Psoas muscle (tissue), 8 donors: ENCODE measurements around the gene NEURL1. TPM values are rescaled to one million over a fixed set of nuclear protein-coding genes. Genes with fewer than 3 reads are reported as not detected.

Experiments used
- ATAC-seq, 4 donors: fragments of 200-7000 bp; cut with Tn5 transposase; one replicate each; pipeline ENCODE4 v1.9.1; 2020; ENCODE audit warnings: moderate library complexity in 3 of 4, mild to moderate bottlenecking in 2 of 4
- DNase-seq, 2 donors: peaks; one replicate each; pipeline ENCODE4 v3.0.0-alpha.2; 2020
- H3K27ac ChIP-seq: fragments of 200-600 bp; one replicate; pipeline ENCODE4 v1.8.0; 2022
- H3K27me3 ChIP-seq, 3 donors: fragments of 200-600 bp in 1 of 3; one replicate each; pipeline versions ENCODE4 v1.6.1 to v1.8.0; 2013 to 2022; ENCODE audit warnings: low read length in 2 of 3, mild to moderate bottlenecking in 2 of 3, moderate library complexity in 1 of 3; ENCODE audit not compliant: insufficient read depth in 3 of 3
- H3K36me3 ChIP-seq, 2 donors: fragments of 200-600 bp in 1 of 2; one replicate each; pipeline versions ENCODE4 v1.6.1 to v1.8.0; 2013 to 2022; ENCODE audit warnings: low read depth in 1 of 2, mild to moderate bottlenecking in 1 of 2, moderate library complexity in 1 of 2; ENCODE audit not compliant: insufficient read depth in 1 of 2
- H3K4me1 ChIP-seq: fragments of 200-600 bp; one replicate; pipeline ENCODE4 v1.8.0; 2022
- H3K4me3 ChIP-seq: fragments of 200-600 bp; one replicate; pipeline ENCODE4 v1.8.0; 2022; ENCODE audit warnings: mild to moderate bottlenecking
- H3K9me3 ChIP-seq: fragments of 200-600 bp; one replicate; pipeline ENCODE4 v1.8.0; 2022
- WGBS, 3 donors: extraction: QIAGEN DNeasy Blood & Tissue Kit; methylation state at CpG; one replicate each; pipeline versions ENCODE4 v1.1.6 to v1.1.7; 2013; 5-methylcytosine and 5-hydroxymethylcytosine counted together
- intact Hi-C, 2 donors: fragments of 100-400 bp; cut with DNase I; formaldehyde crosslinking; loops; one replicate each; pipeline versions ENCODE4 v1.11.0 to v1.14.2; 2022
- polyA plus RNA-seq, 3 donors: library from polyadenylated mRNA; stranded (reverse); fragments of 200-250 nt; gene quantifications; one replicate each; pipeline ENCODE4 v1.2.3, GENCODE V29; 2013
- total RNA-seq, 4 donors: library from RNA; stranded (reverse); fragmentation: NEBNext Ultra II Directional in 2 of 4; extraction: Animal tissue kit (Norgen Biotek cat#: 25700) in 2 of 4; gene quantifications; one replicate each; pipeline versions ENCODE4 v1.2.1 to v1.2.4, GENCODE V29; 2021 to 2023
- TF ChIP-seq, protein P1 (sequence below): fragments of 200-600 bp; IDR thresholded peaks from one replicate; pipeline ENCODE4 v1.8.0; 2022; ENCODE audit warnings: antibody characterized with exemption
- donor health status: healthy with polysubstance abuse.
- donor health status: DM: no; HTN: no; CAD: no; lungs with moderate emphysema.
- donor health status: Bipolar disorder and iron deficiency.
- donor health status: healthy.
- donor health status: DM: yes; HTN: yes; CAD: no.
- donor health status: DM: no; HTN: no; CAD: no.
- donor health status: DM: no; HTN: no; CAD: no.
- donor health status: DM: yes; HTN: yes; CAD: no.

Gene NEURL1
- total and polyA plus RNA-seq, 7 donors = 10.9 to 103 (median 66.6) TPM

DNA sequence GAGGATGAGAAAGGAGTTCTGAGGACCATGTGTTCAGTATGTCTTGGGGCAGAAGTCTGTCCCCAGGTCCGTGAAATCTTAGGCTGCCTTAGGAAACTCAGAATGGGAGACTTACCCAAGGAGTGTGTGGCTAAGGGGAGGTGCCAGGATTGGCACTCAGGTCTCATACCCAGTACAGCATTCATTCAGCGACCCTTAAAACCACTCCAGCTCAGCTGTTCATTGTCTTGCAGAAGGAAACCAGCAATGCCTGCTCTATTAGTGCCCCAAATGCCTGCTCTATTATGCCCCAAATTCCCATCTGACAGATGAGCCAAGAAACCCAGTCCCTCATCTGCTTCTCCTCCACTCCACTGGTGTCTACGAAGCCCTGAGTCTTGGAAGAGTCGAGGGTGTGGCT, 147.8 kb downstream of the NEURL1 start:
- Histone ChIP-seq H3K4me1 (peaks cover 79% of the 10 kb centered on the region), H3K9me3 (no peaks in the 10 kb centered on the region), H3K36me3 (peaks cover 0 to 2% of the 10 kb centered on the region in 2 donors), H3K27ac (peak overlapping the region; percentile 62), H3K27me3 (no peaks in the 10 kb centered on the region), H3K4me3 (no peak overlapping the region)
- intact Hi-C loops = no loop called here
- peak in 1 of 4 donors; percentile 1 for ATAC-seq
- TF ChIP-seq, protein P1, sequence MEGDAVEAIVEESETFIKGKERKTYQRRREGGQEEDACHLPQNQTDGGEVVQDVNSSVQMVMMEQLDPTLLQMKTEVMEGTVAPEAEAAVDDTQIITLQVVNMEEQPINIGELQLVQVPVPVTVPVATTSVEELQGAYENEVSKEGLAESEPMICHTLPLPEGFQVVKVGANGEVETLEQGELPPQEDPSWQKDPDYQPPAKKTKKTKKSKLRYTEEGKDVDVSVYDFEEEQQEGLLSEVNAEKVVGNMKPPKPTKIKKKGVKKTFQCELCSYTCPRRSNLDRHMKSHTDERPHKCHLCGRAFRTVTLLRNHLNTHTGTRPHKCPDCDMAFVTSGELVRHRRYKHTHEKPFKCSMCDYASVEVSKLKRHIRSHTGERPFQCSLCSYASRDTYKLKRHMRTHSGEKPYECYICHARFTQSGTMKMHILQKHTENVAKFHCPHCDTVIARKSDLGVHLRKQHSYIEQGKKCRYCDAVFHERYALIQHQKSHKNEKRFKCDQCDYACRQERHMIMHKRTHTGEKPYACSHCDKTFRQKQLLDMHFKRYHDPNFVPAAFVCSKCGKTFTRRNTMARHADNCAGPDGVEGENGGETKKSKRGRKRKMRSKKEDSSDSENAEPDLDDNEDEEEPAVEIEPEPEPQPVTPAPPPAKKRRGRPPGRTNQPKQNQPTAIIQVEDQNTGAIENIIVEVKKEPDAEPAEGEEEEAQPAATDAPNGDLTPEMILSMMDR = no peak
- DNase-seq = no peak
- WGBS, 3 donors = 53 to 78% (median 61%) methylated on average over 4 of the region's 4 CpGs

Other genes starting within 250 kb of the NEURL1 start
- not detected for gene RPEL1, start 247.8 kb upstream of the NEURL1 start, total RNA-seq
- gene RPEL1, start 247.8 kb upstream of the NEURL1 start, polyA plus RNA-seq = under 1 TPM in 1 of 3 donors, not detected in 2; 0.01 TPM
- gene INA, start 216.6 kb upstream of the NEURL1 start, total RNA-seq = not detected
- gene INA, start 216.6 kb upstream of the NEURL1 start, polyA plus RNA-seq = under 1 TPM in 2 of 3 donors, not detected in 1; 0.06 to 0.08 TPM
- 10 to 100 TPM in 1 of 4 donors, 1 to 10 TPM in 3; 4.2 to 12.5 (median 8.3) TPM for gene PCGF6, start 142.6 kb upstream of the NEURL1 start, total RNA-seq
- 10 to 100 TPM in 2 of 3 donors, 1 to 10 TPM in 1; 8.9 to 21.2 (median 10.1) TPM for gene PCGF6, start 142.6 kb upstream of the NEURL1 start, polyA plus RNA-seq
- 1 to 10 TPM; 3.2 to 4.5 (median 3.8) TPM for gene TAF5, start 125.7 kb upstream of the NEURL1 start, total RNA-seq
- 1 to 10 TPM; 2.9 to 5.2 (median 4.2) TPM for gene TAF5, start 125.7 kb upstream of the NEURL1 start, polyA plus RNA-seq
- 100 to 1,000 TPM; 573 to 670 (median 643) TPM for gene ATP5MK, start 97.2 kb upstream of the NEURL1 start, total RNA-seq
- gene ATP5MK, start 97.2 kb upstream of the NEURL1 start, polyA plus RNA-seq = 1,000 to 10,000 TPM; 1,165 to 1,454 (median 1,440) TPM
- gene PDCD11, start 97.1 kb upstream of the NEURL1 start, total RNA-seq = 10 to 100 TPM; 14.5 to 34.7 (median 25.0) TPM
- 10 to 100 TPM; 13.1 to 34.0 (median 19.1) TPM for gene PDCD11, start 97.1 kb upstream of the NEURL1 start, polyA plus RNA-seq
- 1 to 10 TPM; 6.5 to 9.3 (median 7.3) TPM for gene CALHM2, start 41.3 kb upstream of the NEURL1 start, total RNA-seq
- gene CALHM2, start 41.3 kb upstream of the NEURL1 start, polyA plus RNA-seq = 1 to 10 TPM; 6.3 to 7.8 (median 7.5) TPM
- gene CALHM1, start 34.8 kb upstream of the NEURL1 start, total RNA-seq = not detected
- gene CALHM1, start 34.8 kb upstream of the NEURL1 start, polyA plus RNA-seq = not detected
- gene CALHM3, start 14.5 kb upstream of the NEURL1 start, total RNA-seq = not detected
- not detected for gene CALHM3, start 14.5 kb upstream of the NEURL1 start, polyA plus RNA-seq